Measurements from ENCODE around the gene CACNG8.

The CACNG8 gene

DNA sequence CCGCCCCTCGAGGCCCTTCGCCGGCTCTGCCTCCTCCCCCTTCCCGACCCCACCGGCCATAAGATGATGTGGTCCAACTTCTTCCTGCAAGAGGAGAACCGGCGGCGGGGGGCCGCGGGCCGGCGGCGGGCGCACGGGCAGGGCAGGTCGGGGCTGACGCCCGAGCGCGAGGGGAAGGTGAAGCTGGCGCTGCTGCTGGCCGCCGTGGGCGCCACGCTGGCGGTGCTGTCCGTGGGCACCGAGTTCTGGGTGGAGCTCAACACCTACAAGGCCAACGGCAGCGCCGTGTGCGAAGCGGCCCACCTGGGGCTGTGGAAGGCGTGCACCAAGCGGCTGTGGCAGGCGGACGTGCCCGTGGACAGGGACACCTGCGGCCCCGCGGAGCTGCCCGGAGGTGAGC, 30.1 kb downstream of the CACNG8 start:
- no peak for DNase-seq (ENCODE audit: low spot score)

DNA sequence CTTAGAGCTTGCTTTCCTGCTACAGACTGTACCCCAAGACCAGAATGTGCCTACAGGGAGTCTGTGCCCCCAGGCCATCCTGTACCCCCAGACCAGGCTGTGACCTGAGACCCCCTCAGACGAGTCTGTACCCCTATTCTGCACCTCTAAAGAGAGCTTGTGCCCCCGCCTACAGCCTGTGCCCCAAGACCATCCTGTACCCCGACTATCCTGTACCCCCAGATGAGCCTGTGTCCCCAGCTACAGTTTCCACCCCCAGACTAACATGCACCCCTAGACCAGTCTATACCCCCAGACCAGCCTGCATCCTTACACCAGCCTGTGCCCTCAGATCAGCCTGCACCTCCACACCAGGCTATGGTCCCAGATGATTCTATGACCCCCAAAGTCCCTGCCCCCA, 30.7 kb downstream of the CACNG8 start:
- no peak for DNase-seq (ENCODE audit: low spot score)

DNA sequence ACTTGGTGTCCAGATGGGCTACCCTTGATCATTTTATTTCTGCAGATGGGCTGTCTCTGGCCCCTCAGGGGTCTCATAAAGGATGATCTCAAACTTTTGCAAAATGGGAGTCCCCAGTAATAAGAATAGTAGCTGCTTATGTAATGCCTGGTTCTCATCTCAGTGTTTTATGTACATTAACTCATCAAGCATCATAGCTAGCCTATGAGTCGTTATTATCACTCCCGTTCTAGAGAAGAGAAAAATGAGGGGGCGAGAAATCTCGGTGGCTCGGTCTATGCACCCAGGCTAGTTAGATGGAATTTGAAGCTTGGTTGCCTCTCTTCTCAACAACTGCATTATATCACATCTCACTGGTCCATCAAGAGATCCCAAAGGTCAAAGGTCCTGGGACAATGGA, 32.1 kb downstream of the CACNG8 start:
- DNase-seq (ENCODE audit: low spot score), result no peak

DNA sequence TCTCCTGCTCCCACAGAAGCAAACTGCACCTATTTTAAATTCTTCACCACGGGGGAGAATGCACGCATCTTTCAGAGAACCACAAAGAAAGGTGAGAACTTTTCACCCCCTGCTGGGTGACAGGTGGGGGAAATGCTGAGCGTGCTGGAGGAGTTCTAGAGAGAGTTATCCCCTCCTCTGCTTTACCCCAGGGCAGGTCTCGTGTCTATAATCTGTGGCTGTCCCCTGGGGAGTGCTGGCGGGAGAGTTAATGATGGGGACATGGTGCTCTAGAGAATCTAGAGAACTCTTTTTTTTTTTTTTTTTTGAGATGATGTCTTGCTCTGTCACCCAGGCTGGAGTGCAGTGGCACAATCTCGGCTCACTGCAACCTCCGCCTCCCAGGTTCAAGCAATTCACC, 35.5 kb downstream of the CACNG8 start:
- DNase-seq (ENCODE audit: low spot score), result no peak

DNA sequence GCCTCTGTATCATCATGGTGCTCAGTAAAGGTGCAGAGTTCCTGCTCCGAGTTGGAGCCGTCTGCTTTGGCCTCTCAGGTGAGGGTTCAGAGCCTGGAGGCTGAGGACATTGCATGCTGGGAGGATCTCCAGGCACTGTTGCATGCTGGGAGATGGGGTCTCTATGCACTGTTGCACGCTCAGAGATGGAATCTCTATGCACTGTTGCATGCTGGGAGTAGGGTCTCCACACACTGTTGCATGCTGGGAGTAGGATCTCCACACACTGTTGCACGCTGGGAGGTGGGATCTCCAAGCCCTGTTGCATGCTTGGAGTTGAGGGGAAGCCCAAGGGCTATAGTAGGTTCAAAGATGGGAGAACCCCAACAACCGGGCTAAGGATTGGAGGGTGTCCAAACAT, 37.0 kb downstream of the CACNG8 start:
- no peak for DNase-seq (ENCODE audit: low spot score)

DNA sequence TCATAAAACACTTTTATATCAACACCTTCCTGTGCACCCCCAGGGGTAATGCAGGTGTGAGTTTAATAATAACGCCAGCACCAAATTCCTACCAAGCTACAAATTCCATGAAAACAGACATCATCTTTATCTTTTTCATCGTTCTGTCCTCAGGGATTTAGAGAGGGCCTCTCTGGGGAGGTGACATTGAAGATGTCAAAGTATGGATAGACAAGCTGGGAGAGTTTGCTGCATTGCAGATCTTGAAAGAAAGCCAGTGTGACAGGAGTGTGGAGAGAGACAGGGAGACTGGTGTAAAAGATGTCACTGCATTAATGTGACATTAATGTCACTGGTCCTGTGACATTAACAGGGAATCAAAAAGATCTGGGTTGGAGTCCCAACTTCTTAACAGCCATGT, 38.8 kb downstream of the CACNG8 start:
- DNase-seq (ENCODE audit: low spot score), result no peak

DNA sequence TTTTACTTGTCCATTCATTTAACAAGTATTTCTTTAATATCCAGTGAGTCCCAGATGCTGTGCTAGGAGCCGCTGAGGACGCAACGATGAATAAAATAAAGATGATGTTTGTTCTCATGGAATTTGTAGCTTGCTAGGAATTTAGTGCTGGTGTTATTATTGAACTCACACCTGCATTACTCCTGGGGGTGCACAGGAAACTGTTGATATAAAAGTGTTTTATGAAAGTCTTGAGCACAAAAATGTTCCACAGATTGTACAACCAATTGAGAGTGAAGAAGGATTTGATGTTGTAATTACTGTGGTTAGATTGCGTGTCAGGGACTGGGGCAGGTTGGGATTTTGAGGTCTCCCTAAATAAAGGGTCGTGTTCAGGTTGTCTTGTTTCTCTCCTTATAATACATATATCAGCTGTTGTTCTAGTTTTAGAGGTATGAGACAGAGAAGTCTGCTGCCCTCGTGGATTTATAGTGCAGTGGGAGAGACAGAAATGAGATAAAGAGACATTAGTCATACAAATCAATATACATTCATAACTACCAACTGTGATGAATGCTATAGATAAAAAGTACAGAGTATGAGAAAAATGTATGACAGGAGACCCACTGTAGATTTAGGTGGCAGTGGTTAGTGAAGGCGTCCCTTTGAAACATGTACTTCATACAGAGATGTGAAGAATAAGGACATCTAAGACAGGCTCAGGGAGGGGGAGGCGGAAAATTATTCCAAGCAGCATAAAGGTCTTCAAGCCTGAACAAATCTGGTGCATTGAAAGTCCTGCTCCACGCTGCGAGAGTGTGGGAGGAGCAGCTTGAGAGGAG, 40.0 kb downstream of the CACNG8 start:
- no peak for DNase-seq (ENCODE audit: low spot score)

DNA sequence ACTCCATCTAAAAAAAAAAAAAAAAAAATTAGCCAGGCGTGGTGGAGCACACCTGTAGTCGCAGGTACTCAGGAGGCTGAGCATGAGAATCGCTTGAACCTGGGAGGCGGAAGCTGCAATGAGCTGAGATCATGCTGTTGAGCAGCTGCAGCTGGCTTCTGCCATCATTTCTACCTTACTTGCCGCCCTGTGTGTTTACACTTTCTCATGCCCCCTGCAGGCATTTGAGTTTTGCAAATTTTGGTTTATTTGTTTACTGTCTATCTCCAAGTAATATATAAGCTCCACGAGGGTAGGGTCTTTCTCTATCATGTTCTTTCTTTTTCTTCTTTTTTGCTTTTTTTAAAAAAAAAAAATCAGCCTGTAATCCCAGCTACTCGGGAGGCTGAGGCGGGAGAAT, 46.7 kb downstream of the CACNG8 start:
- DNase-seq (ENCODE audit: low spot score), result no peak

DNA sequence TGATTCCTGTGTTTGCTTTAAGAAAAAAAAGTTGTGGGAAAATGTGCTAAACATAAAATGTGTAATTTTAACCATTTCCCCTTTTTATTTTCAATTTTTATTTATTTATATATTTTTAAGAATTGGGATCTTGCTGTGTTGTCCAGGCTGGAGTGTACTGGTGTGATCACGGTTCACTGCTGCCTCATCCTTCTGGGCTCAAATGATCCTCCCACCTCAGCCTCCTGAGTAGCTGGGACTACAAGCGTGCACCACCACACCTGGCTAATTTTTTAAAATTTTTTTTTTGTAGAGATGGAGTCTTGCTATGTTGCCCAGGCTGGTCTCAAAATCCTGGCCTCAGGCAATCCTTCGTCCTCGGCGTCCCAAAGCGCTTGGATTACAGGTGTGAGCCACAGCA, 47.7 kb downstream of the CACNG8 start:
- no peak for DNase-seq (ENCODE audit: low spot score)

DNA sequence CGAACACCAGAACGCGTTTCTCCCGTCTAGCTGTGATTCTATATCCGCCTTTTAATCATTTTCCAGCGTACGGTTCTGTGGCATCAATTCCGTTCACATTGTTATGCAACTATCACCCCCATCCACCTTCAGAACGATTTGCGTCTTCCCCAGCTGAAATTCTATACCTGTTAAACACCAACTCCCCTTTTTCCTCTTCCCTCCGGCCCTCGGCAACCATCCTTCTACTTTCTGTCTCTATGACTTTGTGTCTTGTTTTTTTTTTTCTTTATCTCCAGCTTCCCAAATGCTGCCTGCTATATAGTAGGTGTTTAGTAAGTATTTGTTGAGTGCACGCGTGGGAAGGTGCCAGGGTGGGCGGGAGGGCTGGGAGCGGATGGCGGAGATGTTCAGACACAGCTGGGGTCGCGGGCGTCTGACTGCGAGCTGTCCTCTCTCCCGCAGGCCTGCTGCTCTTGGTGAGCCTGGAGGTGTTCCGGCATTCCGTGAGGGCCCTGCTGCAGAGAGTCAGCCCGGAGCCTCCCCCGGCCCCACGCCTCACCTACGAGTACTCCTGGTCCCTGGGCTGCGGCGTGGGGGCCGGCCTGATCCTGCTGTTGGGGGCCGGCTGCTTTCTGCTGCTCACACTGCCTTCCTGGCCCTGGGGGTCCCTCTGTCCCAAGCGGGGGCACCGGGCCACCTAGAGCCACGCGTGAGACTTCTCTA, 48.9 kb downstream of the CACNG8 start:
- no peak for DNase-seq (ENCODE audit: low spot score)

DNA sequence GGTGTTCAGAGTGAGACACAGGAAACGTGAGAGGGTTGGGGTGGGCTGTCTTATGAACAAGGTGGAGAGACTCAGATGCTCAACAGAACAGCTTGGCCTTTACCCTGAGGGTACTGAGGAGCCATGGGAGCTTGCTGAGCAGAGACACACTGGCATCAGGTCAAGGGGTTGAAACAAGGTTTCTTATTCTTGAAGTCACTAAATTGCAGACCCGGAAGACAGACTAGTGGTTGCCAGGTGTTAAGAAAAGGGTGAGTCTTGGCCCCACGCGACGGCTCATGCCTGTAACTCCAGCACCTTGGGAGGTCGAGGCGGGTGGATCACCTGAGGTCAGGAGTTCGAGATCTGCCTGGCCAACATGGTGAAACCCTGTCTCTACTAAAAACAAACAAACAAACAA, 51.1 kb downstream of the CACNG8 start:
- no peak for DNase-seq (ENCODE audit: low spot score)

DNA sequence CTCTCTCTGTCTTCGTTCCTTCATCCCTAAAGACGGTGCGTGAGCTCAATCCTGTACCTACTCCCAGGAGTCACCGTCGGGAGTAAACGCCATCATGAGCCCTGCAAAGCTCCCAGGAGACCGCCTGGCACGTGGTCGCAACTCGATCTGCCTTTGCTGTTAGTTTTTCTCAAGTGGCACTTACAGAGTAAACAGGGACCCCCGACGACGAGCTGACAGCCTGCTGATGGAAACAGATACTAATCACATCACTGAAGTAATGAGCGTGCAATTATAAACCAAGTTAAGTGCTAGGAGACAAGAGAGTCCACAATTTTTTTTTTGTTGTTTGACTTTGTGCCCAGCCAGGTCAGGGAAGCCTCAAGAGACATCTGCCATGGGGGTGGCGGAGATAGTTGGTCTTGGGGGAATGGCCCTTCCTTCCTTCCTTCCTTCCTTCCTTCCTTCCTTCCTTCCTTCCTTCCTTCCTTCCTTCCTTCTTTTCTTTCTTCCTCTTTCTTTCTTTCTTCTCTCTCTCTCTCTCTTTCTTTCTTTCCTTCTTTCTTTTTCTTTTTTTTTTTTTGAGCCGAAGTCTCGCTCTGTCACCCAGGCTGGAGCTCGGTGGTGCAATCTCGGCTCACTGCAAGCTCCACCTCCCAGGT, 52.3 kb downstream of the CACNG8 start:
- no peak for DNase-seq (ENCODE audit: low spot score)

DNA sequence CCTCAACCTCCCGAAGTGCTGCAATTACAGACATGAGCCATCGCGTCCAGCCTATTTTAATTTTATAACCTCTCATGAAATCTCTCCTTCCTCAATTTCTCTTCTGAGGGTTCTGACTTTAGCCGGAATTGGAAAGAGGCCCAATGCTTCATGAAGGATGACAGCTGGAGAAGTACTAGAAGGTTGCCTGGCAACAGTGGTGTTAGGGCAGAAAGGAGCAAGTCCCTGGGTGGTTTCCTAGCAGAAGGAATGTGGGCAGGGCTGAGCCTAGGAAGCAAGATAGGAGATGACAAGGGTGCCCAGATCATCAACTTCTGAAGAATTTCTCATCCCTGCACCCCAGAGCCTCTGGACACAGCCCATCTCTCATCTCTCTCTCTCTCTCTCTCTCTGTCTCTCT, 54.5 kb downstream of the CACNG8 start:
- DNase-seq (ENCODE audit: low spot score), result no peak

DNA sequence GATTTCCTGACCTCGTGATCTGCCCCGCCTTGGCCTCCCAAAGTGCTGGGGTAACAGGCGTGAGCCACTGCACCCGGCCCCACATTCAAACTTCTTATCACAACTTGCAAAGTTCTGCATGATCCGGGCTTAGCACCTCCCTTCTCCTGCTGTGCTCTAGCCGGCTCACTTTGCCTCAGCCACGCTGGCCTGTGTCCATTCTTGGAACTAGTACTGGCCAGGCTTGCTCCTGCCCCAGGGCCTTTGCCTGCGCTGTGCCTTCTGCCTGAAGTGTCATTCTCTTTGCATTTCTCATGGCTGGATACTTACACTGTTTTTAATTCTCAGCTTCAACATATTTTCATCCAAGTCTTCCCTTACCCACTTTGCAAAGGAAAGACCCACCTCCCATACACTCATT, 58.6 kb downstream of the CACNG8 start:
- no peak for DNase-seq (ENCODE audit: low spot score)

DNA sequence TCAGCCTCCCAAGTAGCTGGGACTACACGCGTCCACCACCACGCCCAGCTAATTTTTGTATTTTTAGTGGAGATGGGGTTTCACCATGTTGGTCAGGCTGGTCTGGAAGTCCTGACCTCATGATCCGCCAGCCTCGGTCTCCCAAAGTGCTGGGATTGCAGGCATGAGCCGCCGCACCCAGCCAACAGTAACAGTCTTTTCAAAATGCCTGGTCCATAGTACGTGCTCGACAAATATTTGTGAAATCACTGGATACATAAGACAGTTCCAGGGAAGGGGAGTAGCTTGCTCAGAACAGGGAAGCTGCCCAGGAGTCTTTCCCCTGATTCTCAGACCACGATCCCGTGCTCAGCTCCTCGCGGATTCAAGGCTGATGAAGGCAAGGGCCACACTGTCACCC, 59.2 kb downstream of the CACNG8 start:
- no peak for DNase-seq (ENCODE audit: low spot score)

DNA sequence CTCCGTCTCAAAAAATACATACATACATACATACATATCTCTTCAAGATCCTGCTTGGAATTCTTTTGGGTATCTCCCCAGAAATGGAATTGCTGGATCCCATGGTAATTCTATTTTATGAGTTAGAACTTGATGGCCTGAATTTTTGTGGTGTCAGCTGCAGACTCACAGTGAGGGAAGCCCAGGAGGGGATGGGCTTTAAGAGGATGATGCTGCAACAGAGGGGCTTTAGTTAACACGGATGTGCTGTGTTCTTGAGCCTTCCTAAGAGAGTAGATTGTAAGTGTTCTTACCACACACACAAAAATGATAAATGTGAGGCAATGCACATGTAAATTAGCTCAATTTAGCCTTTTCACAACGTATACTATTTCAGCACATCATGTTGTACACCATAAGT, 60.5 kb downstream of the CACNG8 start:
- DNase-seq (ENCODE audit: low spot score), result no peak

DNA sequence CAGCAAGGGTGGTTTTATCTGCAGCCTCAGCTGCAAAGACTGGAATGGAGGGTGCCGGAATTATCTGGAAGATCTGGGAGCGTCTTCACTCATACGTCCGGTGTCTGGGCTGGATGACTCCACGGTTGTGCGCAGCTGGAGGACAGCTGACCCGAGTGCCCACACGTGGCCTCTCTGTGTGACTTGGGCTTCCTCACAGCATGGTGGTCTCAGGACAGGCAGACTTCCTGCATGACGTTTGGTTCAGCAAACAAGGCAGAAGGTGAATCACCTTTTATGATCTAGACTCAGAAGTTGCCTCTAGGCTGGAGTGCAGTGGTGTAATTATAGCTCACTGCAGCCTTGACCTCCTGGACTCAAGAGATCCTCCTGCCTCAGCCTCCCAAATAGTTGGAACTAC, 61.9 kb downstream of the CACNG8 start:
- DNase-seq (ENCODE audit: low spot score), result no peak

DNA sequence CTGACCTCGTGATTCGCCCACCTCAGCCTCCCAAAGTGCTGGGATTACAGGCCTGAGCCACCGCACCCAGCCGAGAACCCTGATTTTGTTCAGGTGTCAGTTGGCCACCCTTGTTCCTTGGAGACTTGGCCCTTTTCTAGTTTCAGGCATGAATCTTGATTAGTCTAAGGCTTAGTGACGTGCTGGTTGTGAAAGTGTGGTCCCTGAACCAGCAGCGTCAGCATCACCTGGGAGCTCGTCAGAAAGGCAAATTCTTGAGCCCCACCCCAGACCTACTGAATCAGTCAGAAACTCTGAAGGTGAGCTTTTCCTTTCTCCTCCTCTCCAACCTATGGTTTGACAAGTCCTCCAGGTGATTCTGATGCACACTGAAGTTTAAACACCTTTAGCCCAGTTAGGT, 63.9 kb downstream of the CACNG8 start:
- DNase-seq (ENCODE audit: low spot score), result no peak

DNA sequence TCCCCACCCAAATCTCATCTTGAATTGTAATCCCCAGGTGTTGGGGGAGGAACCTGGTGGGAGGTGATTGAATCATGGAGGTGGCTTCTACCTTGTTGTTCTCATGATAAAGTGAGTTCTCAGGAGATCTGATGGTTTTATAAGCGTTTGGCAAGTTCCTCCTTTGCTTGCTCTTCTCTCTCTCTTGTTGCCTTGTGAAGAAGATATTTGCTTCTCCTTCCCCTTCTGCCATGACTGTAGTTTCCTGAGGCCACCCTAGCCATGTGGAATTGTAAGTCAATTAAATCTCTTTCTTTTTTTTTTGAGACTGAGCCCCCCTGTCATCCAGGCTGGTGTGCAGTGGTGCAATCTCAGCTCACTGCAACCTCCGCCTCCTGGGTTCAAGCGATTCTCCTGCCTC, 66.6 kb downstream of the CACNG8 start:
- no peak for DNase-seq (ENCODE audit: low spot score)

DNA sequence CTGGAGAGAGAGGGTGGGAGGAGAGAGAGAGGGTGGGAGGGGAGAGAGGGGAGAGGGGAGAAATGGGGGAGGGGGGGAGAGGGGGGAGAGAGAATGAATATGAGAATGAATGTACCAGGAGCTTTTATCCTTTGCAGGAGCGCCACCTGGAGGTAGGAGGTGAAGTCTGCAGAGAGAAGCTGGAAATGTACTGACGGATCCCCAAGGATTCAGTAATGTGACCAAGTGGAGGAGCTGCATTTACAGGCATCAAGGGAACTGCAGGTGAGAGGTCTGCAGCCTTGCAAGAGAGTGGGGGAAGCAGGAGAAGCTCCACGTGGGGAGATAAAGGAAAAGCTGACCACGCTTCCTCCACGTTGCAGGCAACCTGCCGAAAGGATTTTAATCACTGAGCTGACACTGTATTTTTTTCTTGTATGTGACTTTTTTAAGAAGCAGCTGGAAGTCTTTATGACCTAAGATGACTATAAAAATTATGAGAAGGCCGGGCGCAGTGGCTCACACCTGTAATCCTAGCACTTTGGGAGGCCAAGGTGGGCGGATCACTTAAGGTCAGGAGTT, 67.3 kb downstream of the CACNG8 start:
- DNase-seq (ENCODE audit: low spot score), result peak; percentile 67

DNA sequence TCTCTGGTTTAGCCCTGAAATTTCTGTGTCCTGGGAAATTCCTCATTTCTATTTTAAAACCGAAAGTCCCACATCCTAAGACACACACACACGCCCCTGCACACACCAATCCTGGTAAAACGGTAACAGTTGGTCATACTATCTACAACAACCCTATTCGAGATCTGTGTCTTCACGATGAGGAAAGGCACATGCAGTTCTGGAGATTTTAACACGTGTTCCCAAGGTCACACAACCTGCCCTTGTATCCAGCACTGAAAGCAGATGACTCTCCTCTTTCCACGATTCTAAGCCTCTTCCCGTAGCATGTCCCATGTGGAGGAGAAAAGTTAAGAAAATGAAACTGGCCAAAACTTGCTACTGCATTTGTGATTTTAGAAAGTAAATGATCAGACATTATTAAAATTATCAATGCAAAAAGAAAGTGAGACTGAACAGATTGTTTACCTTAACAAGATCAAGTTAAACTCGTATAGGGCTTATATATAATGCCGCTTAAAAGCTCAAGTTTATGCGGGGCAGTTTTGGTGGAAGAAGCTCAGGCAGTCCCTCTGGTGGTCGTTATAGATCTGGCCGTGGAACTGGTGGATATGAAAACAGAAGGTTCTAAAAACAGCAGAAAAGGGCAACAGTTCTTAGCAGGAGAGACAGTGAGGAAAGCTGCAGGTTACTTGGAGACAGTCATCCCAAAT, 68.3 kb downstream of the CACNG8 start:
- no peak for DNase-seq (ENCODE audit: low spot score)

All from ecto neural progenitor cell (in vitro differentiated cells).